Activated CD8-positive, alpha-beta memory T cell treated with anti-CD3 and anti-CD28 coated beads, Interleukin-2, amount 50 U/mL, for 4 hours (primary cell): ENCODE results near the gene CCBE1.

Experiments used
- DNase-seq: peaks from one replicate; pipeline ENCODE4 v3.0.0-alpha.2; 2020

Gene CCBE1

GRCh38 chr18:59478591-59478990 lies 218.6 kb downstream of the CCBE1 start:
- no peak for DNase-seq

- no peak for DNase-seq
Observed at GRCh38 chr18:59477849-59478248, 219.4 kb downstream of the CCBE1 start.

GRCh38 chr18:59470561-59471121 lies 226.6 kb downstream of the CCBE1 start:
- no peak for DNase-seq

- DNase-seq = no peak
Observed at GRCh38 chr18:59469463-59470180, 227.6 kb downstream of the CCBE1 start.

GRCh38 chr18:59468821-59469220 lies 228.4 kb downstream of the CCBE1 start:
- DNase-seq = no peak

- no peak for DNase-seq
Observed at GRCh38 chr18:59467497-59467896, 229.7 kb downstream of the CCBE1 start.

GRCh38 chr18:59466980-59467379 lies 230.2 kb downstream of the CCBE1 start:
- no peak for DNase-seq

GRCh38 chr18:59464486-59464885 lies 232.7 kb downstream of the CCBE1 start:
- no peak for DNase-seq

GRCh38 chr18:59461171-59461570 lies 236.1 kb downstream of the CCBE1 start:
- DNase-seq = no peak

- no peak for DNase-seq
Observed at GRCh38 chr18:59460072-59460420, 237.2 kb downstream of the CCBE1 start.

- DNase-seq = no peak
Observed at GRCh38 chr18:59459369-59460071, 237.7 kb downstream of the CCBE1 start.

- no peak for DNase-seq
Observed at GRCh38 chr18:59458575-59458974, 238.6 kb downstream of the CCBE1 start.

- DNase-seq = no peak
Observed at GRCh38 chr18:59456657-59457056, 240.6 kb downstream of the CCBE1 start.

GRCh38 chr18:59455728-59456276 lies 241.4 kb downstream of the CCBE1 start:
- no peak for DNase-seq

GRCh38 chr18:59454909-59455727 lies 242.1 kb downstream of the CCBE1 start:
- no peak for DNase-seq

- no peak for DNase-seq
Observed at GRCh38 chr18:59453468-59453961, 243.7 kb downstream of the CCBE1 start.

GRCh38 chr18:59451963-59452362 lies 245.3 kb downstream of the CCBE1 start:
- DNase-seq = no peak

- DNase-seq = no peak
Observed at GRCh38 chr18:59451073-59451472, 246.2 kb downstream of the CCBE1 start.

GRCh38 chr18:59448546-59448945 lies 248.7 kb downstream of the CCBE1 start:
- DNase-seq = no peak

- no peak for DNase-seq
Observed at GRCh38 chr18:59446012-59446411, 251.2 kb downstream of the CCBE1 start.

- DNase-seq = no peak
Observed at GRCh38 chr18:59437851-59438569, 259.2 kb downstream of the CCBE1 start.
